Right cardiac atrium (tissue), 5 donors: ENCODE measurements around the gene ZNF420. TPM values are rescaled to one million over a fixed set of nuclear protein-coding genes. Genes with fewer than 3 reads are reported as not detected.
"Not testable (repeated sequence)": the region's sequence is repeated elsewhere in the genome, so short reads cannot be mapped to it uniquely, and the experiment has no call there.

Source experiments
- ATAC-seq, 2 donors: fragments of 200-7000 bp; cut with Tn5 transposase; one replicate each; pipeline versions ENCODE4 v1.8.0 to v1.9.1; 2020; ENCODE audit warnings: moderate library complexity in 2 of 2, mild to moderate bottlenecking in 1 of 2
- DNase-seq, 3 donors: peaks; one replicate each; pipeline ENCODE4 v3.0.0-alpha.2; 2020
- H3K27ac ChIP-seq: one replicate; pipeline ENCODE4 v1.5.1; 2013; ENCODE audit warnings: mild to moderate bottlenecking, low read length, control low read depth, moderate library complexity
- H3K27me3 ChIP-seq: one replicate; pipeline ENCODE4 v1.6.1; 2013; ENCODE audit not compliant: control insufficient read depth, insufficient read depth
- H3K4me1 ChIP-seq: one replicate; pipeline ENCODE4 v1.6.1; 2013; ENCODE audit warnings: low read length; ENCODE audit not compliant: control insufficient read depth, insufficient read depth
- H3K4me3 ChIP-seq: one replicate; pipeline ENCODE4 v1.5.1; 2013; ENCODE audit warnings: low read length, control low read depth
- H3K9me3 ChIP-seq: one replicate; pipeline ENCODE4 v1.6.1; 2013; ENCODE audit warnings: low read length; ENCODE audit not compliant: control insufficient read depth
- WGBS: extraction: QIAGEN DNeasy Blood & Tissue Kit; methylation state at CpG from one replicate; pipeline ENCODE4 v1.1.7; 2013; 5-methylcytosine and 5-hydroxymethylcytosine counted together
- intact Hi-C, 4 donors: fragments of 100-400 bp; cut with DNase I; formaldehyde crosslinking; loops; one replicate each; pipeline versions ENCODE4 v1.11.0 to v1.14.0; 2022 to 2023
- polyA plus RNA-seq: library from polyadenylated mRNA; stranded (reverse); fragments of 200-250 nt; gene quantifications from one replicate; pipeline ENCODE4 v1.2.3, GENCODE V29; 2013
- total RNA-seq, 4 donors: library from RNA; stranded (reverse); fragmentation: NEBNext Ultra II Directional; extraction: Animal tissue kit (Norgen Biotek cat#: 25700); gene quantifications; one replicate each; pipeline ENCODE4 v1.2.1, GENCODE V29; 2021
- donor health status: healthy with polysubstance abuse.
- donor health status: DM: no; HTN: yes; CAD: no.
- donor health status: DM: no; HTN: no; CAD: no.
- donor health status: DM: no; HTN: yes; CAD: no; lungs with severe emphysema.
- donor health status: DM: yes; HTN: yes; CAD: no.

The ZNF420 gene
- total and polyA plus RNA-seq, 5 donors: 4.5 to 11.9 (median 8.7) TPM

DNA sequence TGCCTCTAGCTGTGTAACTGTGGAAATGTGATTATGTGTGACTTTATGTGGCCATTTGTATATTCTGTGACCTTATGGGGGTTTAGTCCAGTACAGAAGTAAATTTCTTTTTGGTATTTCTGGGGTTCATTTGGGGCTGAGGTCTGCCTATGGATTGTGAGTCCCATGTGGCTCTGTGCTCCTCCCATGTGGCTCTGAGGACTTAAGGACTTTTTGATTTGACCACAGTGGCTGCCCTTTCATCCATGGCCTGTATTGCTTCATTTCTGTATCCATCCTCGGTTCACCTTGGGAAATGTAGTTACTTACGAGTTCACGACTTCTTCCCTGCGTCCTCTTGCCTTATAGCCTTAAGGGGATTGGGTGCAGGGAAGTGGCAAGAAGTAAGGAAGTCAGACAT is 1.0 kb downstream of the ZNF420 start:
- DNase-seq: no peak
- intact Hi-C loops: no loop called here
- H3K27ac ChIP-seq: no peak overlapping the region

DNA sequence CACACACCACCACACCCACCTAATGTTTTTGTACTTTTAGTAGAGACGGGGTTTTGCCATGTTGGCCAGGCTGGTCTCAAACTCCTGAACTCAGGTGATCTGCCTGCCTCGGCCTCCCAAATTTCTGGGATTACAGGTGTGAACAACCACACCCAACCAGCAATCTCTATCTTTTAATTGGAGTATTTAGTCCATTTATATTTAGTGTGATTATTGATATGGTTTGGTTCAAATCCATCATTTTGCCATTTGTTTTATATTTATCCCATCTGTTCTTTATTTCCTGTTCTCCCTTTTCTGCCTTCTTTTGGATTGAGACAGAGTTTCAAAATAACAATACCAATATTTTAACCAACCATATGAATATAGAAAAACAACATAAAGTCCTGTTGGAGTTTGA is 4.1 kb downstream of the ZNF420 start:
- Histone ChIP-seq H3K4me3 (no peak overlapping the region), H3K4me1 (peaks cover 3% of the 10 kb centered on the region), H3K9me3 (peaks cover 3% of the 10 kb centered on the region), H3K27me3 (no peaks in the 10 kb centered on the region), H3K27ac (no peak overlapping the region)
- DNase-seq (no peak), ATAC-seq (no peak)
- WGBS: 93% methylated on average over 2 of the region's 2 CpGs
- intact Hi-C loops: no loop called here

More for the DNA sequence above, 1.0 kb downstream of the ZNF420 start:
- H3K4me3 ChIP-seq: peak overlapping the region; percentile 69
- whole genome bisulfite sequencing: 78% methylated on average over 4 of the region's 4 CpGs
- ATAC-seq: no peak
- peaks cover 3% of the 10 kb centered on the region for H3K4me1 ChIP-seq
- no peaks in the 10 kb centered on the region for H3K27me3 ChIP-seq
- no peaks in the 10 kb centered on the region for H3K9me3 ChIP-seq

DNA sequence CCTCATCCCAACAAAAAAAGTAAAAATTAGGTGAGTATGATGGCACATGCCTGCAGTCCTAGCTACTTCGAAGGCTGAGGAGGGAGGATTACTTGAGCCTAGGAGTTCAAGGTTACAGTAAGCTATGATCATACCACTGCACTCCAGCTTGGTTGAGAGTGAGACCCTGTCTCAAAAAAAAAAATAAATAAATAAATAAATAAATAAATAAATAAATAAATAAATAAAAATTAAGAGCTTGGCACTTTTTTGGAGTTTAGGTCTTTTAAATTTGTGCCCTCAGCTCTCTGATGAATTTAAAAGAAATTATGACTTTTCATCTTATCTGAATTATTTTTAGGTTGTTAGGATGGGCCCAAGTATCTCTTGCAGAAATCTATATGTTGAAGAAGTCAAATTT is 8.9 kb downstream of the ZNF420 start:
- Histone ChIP-seq H3K27ac (no peak overlapping the region), H3K4me1 (no peaks in the 10 kb centered on the region), H3K9me3 (peaks cover 3% of the 10 kb centered on the region), H3K27me3 (no peaks in the 10 kb centered on the region), H3K4me3 (no peak overlapping the region)
- no peak for ATAC-seq
- intact Hi-C loops: no loop called here
- DNase-seq: no peak
- WGBS: 98% methylated on average over 1 of the region's 1 CpG

DNA sequence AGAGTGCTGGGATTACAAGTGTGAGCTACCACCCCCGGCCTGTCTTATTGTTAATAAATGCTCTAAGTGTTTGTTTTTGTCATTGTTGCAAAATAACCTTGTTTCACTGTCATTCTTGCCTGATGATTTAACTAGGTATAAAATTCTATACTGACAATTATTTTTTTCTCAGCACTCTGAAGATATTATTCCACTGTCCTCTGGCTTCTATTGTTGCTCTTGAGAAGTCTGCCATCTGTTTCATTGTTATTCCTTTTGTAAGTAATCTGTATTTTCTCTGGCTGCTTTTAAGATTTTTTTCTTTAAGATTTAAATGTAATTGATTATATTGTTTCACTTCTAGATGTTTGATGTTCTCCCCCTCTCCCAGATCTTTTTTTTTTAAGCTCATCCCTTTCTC is 17.6 kb downstream of the ZNF420 start:
- 96% methylated on average over 1 of the region's 1 CpG for WGBS
- Histone ChIP-seq H3K4me3 (no peak overlapping the region), H3K9me3 (peaks cover 2% of the 10 kb centered on the region), H3K27ac (no peak overlapping the region), H3K27me3 (no peaks in the 10 kb centered on the region), H3K4me1 (no peaks in the 10 kb centered on the region)
- ATAC-seq (no peak), DNase-seq (no peak)
- intact Hi-C loops: no loop called here

DNA sequence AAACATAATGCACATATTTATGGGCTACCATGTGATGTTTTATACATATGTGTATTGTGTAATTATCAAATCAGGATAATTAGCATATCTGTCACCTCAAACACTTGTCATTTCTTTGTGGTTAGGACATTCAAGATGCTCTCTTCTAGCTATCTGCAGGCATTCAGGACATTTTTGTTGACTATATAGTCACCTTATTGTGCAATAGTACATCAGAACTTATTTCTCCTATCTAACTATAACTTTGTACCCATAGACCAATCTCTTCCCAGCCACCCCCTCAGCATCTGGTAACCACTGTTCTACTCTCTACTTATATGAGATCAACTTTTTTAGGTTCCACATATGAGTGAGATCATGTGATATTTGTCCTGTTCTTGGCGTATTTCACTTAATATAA is 20.3 kb downstream of the ZNF420 start:
- intact Hi-C loops: no loop called here
- Histone ChIP-seq H3K27ac (no peak overlapping the region), H3K9me3 (peaks cover 12% of the 10 kb centered on the region), H3K4me1 (no peaks in the 10 kb centered on the region), H3K4me3 (no peak overlapping the region), H3K27me3 (no peaks in the 10 kb centered on the region)
- DNase-seq (no peak), ATAC-seq (no peak)
- WGBS: 97% methylated on average over 1 of the region's 1 CpG

DNA sequence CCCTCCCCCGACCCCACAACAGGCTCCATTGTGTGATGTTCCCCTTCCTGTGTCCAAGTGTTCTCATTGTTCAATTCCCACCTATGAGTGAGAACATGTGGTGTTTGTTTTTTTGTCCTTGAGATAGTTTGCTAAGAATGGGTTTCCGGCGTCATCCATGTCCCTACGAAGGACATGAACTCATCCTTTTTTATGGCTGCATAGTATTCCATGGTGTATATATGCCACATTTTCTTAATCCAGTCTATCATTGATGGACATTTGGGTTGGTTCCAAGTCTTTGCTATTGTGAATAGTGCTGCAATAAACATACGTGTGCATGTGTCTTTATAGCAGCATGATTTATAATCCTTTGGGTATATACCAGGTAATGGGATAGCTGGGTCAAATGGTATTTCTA is 25.9 kb downstream of the ZNF420 start:
- 87% methylated on average over 5 of the region's 5 CpGs for whole genome bisulfite sequencing
- H3K27me3 ChIP-seq, intact Hi-C loops, DNase-seq, H3K4me3 ChIP-seq, H3K4me1 ChIP-seq, H3K27ac ChIP-seq, ATAC-seq: not testable (repeated sequence)
- peaks cover 21% of the 10 kb centered on the region for H3K9me3 ChIP-seq

DNA sequence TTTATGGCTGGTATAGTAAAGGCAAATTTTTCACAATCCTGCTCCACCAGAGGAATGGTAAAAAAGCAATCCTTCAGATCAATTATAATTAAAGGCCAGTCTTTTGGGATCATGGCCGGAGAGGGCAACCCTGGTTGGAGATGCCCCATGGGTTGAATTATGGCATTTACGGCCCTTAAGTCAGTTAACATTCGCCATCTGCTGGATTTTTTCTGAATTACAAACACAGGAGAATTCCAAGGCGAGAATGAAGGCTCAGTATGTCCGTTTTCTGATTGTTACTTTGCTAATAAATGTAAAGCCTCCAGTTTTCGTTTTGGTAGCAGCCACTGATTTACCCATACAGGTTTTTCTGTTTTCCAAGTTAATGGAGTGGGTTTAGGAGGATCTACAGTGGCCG is 33.5 kb downstream of the ZNF420 start:
- intact Hi-C loops, DNase-seq, ATAC-seq: not testable (repeated sequence)

DNA sequence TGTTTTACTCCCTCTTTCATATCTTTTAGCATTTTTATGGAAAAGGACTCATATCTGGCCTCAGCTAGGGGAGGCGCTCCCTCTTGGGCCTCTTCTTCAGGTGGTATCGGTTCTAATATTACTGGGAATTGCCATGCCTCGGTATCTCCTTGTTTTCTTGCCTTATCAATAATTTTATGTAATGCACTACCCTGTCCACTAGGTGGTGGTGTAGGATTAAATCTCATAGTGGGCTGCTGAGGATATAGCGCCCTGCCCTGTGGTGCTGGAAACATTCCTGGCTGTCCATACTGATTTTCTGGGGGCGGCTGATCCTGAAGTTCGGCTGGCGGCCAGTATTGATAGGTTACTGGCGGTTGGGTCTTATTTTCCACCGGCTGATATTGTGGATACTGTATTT is 35.8 kb downstream of the ZNF420 start:
- no peak overlapping the region for H3K27ac ChIP-seq
- no peak overlapping the region for H3K4me3 ChIP-seq
- WGBS: 95% methylated on average over 9 of the region's 9 CpGs
- no peaks in the 10 kb centered on the region for H3K4me1 ChIP-seq
- intact Hi-C loops: no loop called here
- H3K27me3 ChIP-seq: no peaks in the 10 kb centered on the region
- DNase-seq: no peak
- peaks cover 32% of the 10 kb centered on the region for H3K9me3 ChIP-seq
- no peak for ATAC-seq

More for the DNA sequence above, 33.5 kb downstream of the ZNF420 start:
- H3K9me3 ChIP-seq: peaks cover 35% of the 10 kb centered on the region
- H3K4me3 ChIP-seq, H3K27ac ChIP-seq, H3K4me1 ChIP-seq, H3K27me3 ChIP-seq: not testable (repeated sequence)
- WGBS: 80% methylated on average over 7 of the region's 7 CpGs

DNA sequence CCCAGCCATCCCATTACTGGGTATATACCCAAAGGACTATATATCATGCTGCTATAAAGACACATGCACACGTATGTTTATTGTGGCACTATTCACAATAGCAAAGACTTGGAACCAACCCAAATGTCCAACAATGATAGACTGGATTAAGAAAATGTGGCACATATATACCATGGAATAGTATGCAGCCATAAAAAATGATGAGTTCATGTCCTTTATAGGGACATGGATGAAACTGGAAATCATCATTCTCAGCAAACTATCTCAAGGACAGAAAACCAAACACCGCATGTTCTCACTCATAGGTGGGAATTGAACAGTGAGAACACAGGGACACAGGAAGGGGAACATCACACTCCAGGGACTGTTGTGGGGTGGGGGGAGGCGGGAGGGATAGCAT is 43.9 kb downstream of the ZNF420 start:
- H3K27me3 ChIP-seq, H3K27ac ChIP-seq, ATAC-seq, intact Hi-C loops, DNase-seq, H3K4me1 ChIP-seq, H3K9me3 ChIP-seq, H3K4me3 ChIP-seq: not testable (repeated sequence)
- 100% methylated on average over 2 of the region's 3 CpGs for WGBS

DNA sequence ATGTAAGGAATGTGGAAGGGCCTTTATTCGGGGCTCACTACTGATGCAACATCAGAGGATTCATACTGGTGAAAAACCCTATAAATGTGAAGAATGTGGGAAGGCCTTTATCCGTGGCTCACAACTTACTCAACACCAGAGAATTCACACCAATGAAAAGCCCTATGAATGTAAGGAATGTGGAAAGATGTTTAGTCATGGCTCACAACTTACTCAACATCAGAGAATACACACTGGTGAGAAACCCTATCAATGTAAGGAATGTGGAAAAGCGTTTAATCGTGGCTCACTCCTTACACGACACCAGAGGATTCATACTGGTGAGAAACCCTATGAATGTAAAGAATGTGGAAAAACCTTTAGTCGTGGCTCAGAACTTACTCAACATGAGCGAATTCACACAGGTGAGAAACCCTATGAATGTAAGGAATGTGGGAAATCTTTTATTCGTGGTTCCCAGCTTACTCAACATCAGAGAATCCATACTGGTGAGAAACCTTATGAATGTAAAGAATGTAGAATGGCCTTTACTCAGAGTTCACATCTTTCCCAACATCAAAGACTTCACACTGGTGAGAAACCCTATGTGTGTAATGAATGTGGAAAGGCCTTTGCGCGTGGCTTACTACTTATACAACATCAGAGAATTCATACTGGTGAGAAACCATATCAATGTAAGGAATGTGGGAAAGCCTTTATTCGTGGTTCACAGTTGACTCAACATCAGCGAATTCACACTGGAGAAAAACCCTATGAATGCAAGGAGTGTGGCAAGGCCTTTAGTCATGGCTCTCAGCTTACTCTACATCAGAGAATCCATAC is 50.0 kb downstream of the ZNF420 start:
- peaks cover 18% of the 10 kb centered on the region for H3K9me3 ChIP-seq
- intact Hi-C loops: no loop called here

DNA sequence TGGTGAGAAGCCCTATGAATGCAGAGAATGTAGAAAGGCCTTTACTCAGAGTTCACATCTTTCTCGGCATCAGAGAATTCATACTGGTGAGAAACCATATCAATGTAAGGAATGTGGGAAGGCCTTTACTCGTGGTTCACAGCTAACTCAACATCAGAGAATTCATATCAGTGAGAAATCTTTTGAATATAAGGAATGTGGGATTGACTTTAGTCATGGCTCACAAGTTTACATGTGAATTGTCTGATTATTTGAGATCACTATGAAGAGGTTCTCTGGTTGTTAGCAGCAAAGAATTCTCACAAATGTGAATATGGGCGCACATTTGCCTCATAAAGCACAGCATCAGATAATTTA is 50.6 kb downstream of the ZNF420 start:
- WGBS: 96% methylated on average over 3 of the region's 3 CpGs
- Histone ChIP-seq H3K4me3 (no peak overlapping the region), H3K4me1 (no peaks in the 10 kb centered on the region)

More for the DNA sequence above, 50.0 kb downstream of the ZNF420 start:
- DNase-seq (no peak), ATAC-seq (no peak)
- peak overlapping the region; percentile 28 for H3K4me3 ChIP-seq
- H3K27me3 ChIP-seq: no peaks in the 10 kb centered on the region
- 98% methylated on average over 12 of the region's 12 CpGs for WGBS
- no peak overlapping the region for H3K27ac ChIP-seq
- no peaks in the 10 kb centered on the region for H3K4me1 ChIP-seq

More for the DNA sequence above, 50.6 kb downstream of the ZNF420 start:
- H3K27me3 ChIP-seq: no peaks in the 10 kb centered on the region
- ATAC-seq (no peak), DNase-seq (no peak)
- intact Hi-C loops: no loop called here
- peaks cover 24% of the 10 kb centered on the region for H3K9me3 ChIP-seq
- no peak overlapping the region for H3K27ac ChIP-seq
